Hematopoietic multipotent progenitor cell treated with erythropoietin and hydrocortisone succinate and interleukin-3 and kit ligand, for 4 days (in vitro differentiated cells): Measurements from ENCODE around the gene RANBP6.
"Not testable (repeated sequence)": the region's sequence is repeated elsewhere in the genome, so short reads cannot be mapped to it uniquely, and the experiment has no call there.

Experiments
- DNase-seq: peaks from one replicate; pipeline ENCODE4 v3.0.0-alpha.2; 2015

The RANBP6 gene

GRCh38 chr9:6015278-6016157 is at the start of gene RANBP6:
RANBP6 (minus strand) TSS chr9:6015624; CDS start chr9:6015607, 17 bp downstream.
- peak; percentile 95 for DNase-seq

GRCh38 chr9:6063146-6063545 is 47.7 kb upstream of the RANBP6 start:
- DNase-seq: not testable (repeated sequence)

GRCh38 chr9:6055666-6056065 is 40.2 kb upstream of the RANBP6 start:
- DNase-seq: no peak

- peak; percentile 94 for DNase-seq
Observed at GRCh38 chr9:6055216-6055615, 39.8 kb upstream of the RANBP6 start.

- peak; percentile 88 for DNase-seq
Observed at GRCh38 chr9:6054280-6055099, 39.1 kb upstream of the RANBP6 start.

DNA sequence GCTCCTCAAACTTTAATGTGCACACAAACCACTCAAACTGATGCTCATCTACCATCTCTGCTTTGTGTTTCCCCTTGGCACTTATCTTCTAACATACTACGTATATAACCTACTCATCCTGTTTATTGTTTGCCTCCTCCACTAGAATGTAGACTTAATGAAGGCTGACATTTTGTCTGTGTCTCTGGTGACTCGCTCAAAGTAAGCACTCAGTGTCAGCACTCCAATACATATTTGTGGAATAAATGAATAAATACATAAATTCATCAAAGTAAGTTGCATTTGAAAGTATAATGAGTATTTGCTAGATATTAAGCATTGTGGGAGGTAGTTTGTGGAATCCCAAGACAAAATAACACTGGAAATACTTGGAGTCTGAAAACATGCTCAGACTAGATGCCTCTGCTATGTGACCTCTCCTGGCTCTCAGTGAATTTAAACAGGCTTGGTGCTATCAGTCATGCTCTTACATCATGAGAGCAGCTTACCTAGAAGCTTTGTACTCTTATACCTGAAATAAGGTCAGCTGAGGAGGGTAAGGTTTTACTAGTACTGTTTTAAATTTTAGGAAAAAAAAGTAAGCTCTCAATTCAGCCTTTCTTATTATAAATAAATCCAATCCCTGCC is 37.0 kb upstream of the RANBP6 start:
- DNase-seq: no peak

DNA sequence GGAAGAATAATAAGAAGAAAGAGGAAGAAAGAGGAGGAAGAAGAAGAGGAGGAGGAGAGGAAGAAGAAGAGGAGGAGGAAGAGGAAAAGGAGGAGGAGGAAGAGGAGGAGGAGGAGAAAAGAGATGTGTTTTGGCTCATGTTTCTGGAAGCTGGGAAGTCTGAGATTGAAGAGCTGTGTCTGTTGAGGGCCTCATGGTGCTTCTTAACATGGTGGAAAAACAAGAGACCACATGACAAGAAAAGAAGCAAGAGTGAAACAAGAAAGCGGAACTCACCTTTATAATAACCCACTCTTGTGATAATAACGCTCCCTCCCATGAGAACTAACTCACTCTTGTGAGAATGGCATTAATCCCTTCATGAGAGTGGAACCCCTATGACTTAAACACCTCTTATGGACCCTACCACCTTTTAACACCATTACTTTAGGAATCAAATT is 36.1 kb upstream of the RANBP6 start:
- no peak for DNase-seq

DNA sequence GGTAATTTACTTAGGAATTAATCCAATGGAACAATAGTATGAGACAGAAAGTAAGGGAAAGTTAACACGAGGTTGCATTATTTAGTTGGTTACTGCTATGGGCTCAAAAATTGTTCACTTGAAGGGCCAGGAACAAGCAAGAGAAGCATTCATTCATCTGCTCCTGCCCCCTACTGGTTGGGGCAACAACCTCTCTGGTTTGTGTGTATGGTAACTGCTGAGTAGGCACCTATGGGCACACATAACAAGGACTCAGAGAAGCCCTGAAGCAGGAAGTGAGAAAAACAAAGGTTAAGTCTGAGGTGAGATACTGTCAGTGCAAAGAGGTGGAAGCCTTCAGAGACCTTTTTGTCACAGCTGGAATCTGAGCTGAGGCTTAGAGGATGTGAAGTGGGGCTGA is 34.4 kb upstream of the RANBP6 start:
- peak; percentile 75 for DNase-seq

DNA sequence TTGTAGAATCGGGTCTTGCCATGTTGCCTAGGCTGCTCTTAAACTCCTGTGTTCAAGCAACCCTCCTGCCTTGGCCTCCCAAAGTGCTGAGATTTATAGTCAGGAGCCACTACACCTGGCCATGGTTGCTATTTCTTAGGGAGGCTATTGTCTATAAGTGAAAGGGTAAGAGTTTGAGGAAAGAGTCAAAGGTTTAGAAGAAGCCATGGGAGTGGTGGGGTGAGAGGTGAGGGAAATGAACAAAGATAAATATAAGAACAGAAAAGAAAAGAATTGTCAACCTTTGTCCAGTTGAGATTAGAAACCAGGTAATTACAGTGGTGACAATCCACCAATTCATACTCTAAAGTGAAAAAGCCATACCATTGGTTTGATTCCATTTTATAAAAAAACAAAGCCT is 32.6 kb upstream of the RANBP6 start:
- no peak for DNase-seq

- DNase-seq: no peak
Observed at GRCh38 chr9:6047020-6047419, 31.6 kb upstream of the RANBP6 start.

DNA sequence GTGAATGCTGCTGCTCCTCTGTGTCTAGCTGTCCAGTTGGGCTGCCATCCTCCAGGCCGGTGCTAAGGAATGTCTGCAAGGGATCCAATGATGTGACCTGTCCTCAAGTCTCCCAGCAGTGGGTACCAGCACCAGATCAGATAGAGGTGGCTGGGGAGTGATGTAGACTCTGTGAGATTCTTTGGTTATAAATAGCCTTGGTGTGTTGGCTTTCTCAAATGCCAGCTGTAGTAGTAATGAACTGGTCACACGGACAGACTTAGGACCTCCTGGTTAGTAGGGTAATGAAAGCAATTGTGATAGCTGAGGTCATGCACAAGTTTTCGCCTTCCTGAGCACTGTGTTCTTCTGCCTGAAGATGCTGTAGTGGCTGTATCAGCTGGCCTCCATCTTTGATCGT is 29.9 kb upstream of the RANBP6 start:
- no peak for DNase-seq

DNA sequence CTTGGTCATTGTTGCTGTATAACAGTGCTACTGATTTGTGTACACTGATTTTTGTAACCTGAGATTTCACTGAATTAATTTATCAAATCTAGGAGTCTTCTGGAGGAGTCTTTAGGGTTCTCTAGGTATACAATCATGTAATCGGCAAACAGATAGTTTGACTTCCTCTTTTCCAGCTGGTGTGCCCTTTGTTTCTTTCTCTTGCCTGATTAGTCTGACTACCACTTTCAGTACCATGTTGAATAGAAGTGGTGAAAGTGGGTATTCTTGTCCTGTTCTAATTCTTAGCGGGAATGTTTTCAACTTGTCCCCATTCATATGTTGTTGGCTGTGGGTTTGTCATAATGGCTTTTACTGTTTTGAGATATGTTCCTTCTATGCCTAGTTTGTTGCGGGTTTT is 24.7 kb upstream of the RANBP6 start:
- DNase-seq: peak; percentile 38

- DNase-seq: no peak
Observed at GRCh38 chr9:6036391-6036790, 21.0 kb upstream of the RANBP6 start.

GRCh38 chr9:6034954-6035353 is 19.5 kb upstream of the RANBP6 start:
- no peak for DNase-seq

- DNase-seq: no peak
Observed at GRCh38 chr9:6029604-6030274, 14.3 kb upstream of the RANBP6 start.

GRCh38 chr9:6024035-6024554 is 8.7 kb upstream of the RANBP6 start:
- peak; percentile 65 for DNase-seq

GRCh38 chr9:6016975-6017374 is 1.6 kb upstream of the RANBP6 start:
- not testable (repeated sequence) for DNase-seq

- peak; percentile 26 for DNase-seq
Observed at GRCh38 chr9:6014670-6015270, 654 bp downstream of the RANBP6 start.

- DNase-seq: peak; percentile 99
Observed at GRCh38 chr9:6008169-6008979, 7.0 kb downstream of the RANBP6 start.

DNA sequence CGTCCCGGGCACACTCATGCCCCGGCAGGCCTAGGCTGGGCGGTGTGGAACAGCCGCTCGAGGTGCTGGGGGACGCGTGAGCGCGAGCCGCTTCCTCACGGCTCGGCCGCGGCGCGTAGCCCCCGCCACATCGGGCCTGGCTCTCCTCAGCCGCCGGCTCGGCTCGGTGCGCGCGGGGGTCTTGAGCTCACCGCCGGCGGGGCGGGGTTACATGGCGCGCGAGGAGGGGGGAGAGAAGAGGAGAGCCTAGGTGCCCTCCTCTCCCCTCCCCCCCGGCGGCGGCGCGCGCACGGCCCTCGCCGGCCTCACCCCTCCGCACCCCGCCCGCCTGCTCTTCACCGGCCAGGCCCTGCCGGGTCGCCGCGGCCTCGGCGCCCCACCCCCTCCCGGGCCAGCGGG is 7.7 kb downstream of the RANBP6 start:
- peak; percentile 85 for DNase-seq
